DMS153 treated with DMSO at 0.1 percent for 48 hours (cell line): ENCODE measurements around the gene URAD.

Experiments
- DNase-seq: peaks from one replicate; lab custom pipeline; 2025; ENCODE audit not compliant: unreplicated experiment; lab: John Stamatoyannopoulos, UW

The URAD gene

GRCh38 chr13:28001049-28001448 lies 12.6 kb upstream of the URAD start:
- DNase-seq: no peak

- DNase-seq: no peak
These were observed 12.1 kb upstream of the URAD start for GRCh38 chr13:28000567-28000966.

- no peak for DNase-seq
These were observed 9.5 kb upstream of the URAD start for GRCh38 chr13:27997904-27998522.

GRCh38 chr13:27991881-27992280 lies 3.4 kb upstream of the URAD start:
- DNase-seq: no peak

- DNase-seq: no peak
These were observed 2.9 kb downstream of the URAD start for GRCh38 chr13:27985600-27985999.

GRCh38 chr13:27982361-27982760 lies 6.1 kb downstream of the URAD start:
- no peak for DNase-seq

GRCh38 chr13:27981006-27981708 lies 7.3 kb downstream of the URAD start:
- no peak for DNase-seq

GRCh38 chr13:27980280-27980998 lies 8.1 kb downstream of the URAD start:
- no peak for DNase-seq

GRCh38 chr13:27979765-27980279 lies 8.7 kb downstream of the URAD start:
- no peak for DNase-seq

GRCh38 chr13:27979001-27979643 lies 9.4 kb downstream of the URAD start:
- no peak for DNase-seq

- DNase-seq: no peak
These were observed 10.1 kb downstream of the URAD start for GRCh38 chr13:27978301-27978968.

- DNase-seq: no peak
These were observed 10.8 kb downstream of the URAD start for GRCh38 chr13:27977476-27978300.

GRCh38 chr13:27976362-27977091 lies 12.0 kb downstream of the URAD start:
- no peak for DNase-seq

- no peak for DNase-seq
These were observed 12.7 kb downstream of the URAD start for GRCh38 chr13:27975564-27976361.

GRCh38 chr13:27973961-27974662 lies 14.4 kb downstream of the URAD start:
- DNase-seq: no peak

GRCh38 chr13:27973291-27973690 lies 15.2 kb downstream of the URAD start:
- no peak for DNase-seq

- no peak for DNase-seq
These were observed 16.0 kb downstream of the URAD start for GRCh38 chr13:27972478-27972820.
